Spleen (tissue), 7 donors: ENCODE data around the gene TEX51.

Experiments used
- CTCF ChIP-seq, 11 experiments: fragments of 200-600 bp in 7 of 11; fragments of 450-650 bp in 4 of 11; sonication (generic) in 4 of 11; IDR thresholded peaks in 8 of 11; conservative IDR thresholded peaks in 3 of 11; 1 replicate in 7 of 11; 2 replicates in 4 of 11; pipeline versions ENCODE4 v1.4.0 to v1.8.0; 2016 to 2021; ENCODE audit warnings: antibody characterized with exemption in 11 of 11, inconsistent platforms in 4 of 11, mild to moderate bottlenecking in 1 of 11
- POLR2AphosphoS5 ChIP-seq, 3 donors: sonication (generic); formaldehyde crosslinking; IDR thresholded peaks; one replicate each; pipeline ENCODE4 v1.5.1; 2017; ENCODE audit warnings: antibody characterized with exemption in 3 of 3
- donor health status: DM: no; HTN: no; CAD: no; lungs with moderate emphysema.
- donor health status: DM: no; HTN: no; CAD: no.
- donor health status: DM: no; HTN: no; CAD: no.

DNA sequence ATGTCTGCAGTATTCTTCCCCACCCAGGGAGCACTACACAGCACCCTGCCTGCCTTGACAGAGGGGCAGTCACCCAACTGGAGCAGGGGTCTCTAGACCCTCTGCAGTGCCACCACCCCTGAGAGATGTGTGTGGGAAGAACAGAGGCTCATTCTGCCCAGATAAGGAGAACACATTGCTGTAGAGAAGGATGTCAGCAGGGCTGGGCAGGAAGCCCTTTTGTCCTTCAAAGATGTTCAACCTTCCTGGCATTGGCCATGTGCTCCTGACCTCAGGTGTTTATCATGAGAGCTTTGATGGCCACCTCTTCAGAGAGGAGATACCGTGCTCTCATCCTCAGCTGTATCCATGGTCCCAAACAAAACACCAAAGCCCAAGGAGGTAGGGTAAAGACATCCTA is 4.6 kb upstream of the TEX51 start:
- no peak for TF ChIP-seq POLR2AphosphoS5 (IDR thresholded peaks at IDR 0.05)
- TF ChIP-seq CTCF (IDR thresholded peaks at IDR 0.05 in 8 of 11, conservative IDR thresholded peaks at IDR 0.05 in 3 of 11) = no peak
